ENCODE measurements around the gene ARL15.
A peak's percentile ranks its signal among the peaks of the same experiment; 100 is the strongest.

The ARL15 gene

DNA sequence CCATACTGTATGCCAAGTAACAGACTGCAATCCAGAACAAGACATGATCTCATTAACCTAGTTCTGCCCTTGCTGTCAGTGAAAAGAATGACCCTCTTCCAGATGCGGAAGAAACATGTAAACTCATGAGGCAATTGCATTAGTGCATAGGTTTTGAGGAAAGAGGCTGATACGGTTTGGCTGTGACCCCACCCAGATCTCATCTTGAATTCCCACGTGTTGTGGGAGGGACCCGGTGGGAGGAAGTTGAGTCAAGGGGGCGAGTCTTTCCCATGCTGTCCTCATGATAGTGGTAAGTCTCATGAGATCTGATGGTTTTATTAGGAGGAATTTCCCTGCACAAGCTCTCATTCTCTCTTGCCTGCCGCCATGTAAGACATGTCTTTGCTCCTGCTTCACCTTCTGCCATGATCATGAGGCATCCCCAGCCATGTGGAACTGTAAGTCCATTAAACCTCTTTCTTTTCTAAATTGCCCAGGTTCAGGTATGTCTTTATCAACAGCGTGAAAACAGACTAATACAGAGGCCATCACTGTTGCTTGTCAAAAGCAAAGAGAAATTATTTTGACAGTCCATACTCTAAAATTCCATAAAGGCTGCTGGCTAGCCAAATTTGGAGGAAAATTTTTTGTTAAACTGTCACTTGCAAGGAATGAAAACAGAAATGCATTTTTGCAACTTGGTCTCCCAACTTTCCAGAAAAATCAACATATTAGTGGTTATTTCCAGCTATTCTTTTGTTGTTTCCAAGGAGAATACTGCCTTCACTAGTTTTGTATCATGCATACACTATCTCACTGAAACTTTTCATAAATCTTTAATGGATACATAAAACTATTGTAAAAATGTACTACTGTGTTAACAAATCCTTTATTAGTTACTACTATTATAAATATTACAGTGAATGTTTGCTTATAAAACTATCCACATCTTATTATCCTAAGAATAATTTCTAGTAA is 3.2 kb upstream of the ARL15 start:
- H3K4me3 ChIP-seq (ENCODE audit: low read length) = no peak overlapping the region
- no peak for DNase-seq (ENCODE audit: low read depth)
- TF ChIP-seq, protein P1, sequence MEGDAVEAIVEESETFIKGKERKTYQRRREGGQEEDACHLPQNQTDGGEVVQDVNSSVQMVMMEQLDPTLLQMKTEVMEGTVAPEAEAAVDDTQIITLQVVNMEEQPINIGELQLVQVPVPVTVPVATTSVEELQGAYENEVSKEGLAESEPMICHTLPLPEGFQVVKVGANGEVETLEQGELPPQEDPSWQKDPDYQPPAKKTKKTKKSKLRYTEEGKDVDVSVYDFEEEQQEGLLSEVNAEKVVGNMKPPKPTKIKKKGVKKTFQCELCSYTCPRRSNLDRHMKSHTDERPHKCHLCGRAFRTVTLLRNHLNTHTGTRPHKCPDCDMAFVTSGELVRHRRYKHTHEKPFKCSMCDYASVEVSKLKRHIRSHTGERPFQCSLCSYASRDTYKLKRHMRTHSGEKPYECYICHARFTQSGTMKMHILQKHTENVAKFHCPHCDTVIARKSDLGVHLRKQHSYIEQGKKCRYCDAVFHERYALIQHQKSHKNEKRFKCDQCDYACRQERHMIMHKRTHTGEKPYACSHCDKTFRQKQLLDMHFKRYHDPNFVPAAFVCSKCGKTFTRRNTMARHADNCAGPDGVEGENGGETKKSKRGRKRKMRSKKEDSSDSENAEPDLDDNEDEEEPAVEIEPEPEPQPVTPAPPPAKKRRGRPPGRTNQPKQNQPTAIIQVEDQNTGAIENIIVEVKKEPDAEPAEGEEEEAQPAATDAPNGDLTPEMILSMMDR (IDR thresholded peaks at IDR 0.05; ENCODE audit: insufficient read depth, low read depth, low read length, missing control alignments) = no peak

DNA sequence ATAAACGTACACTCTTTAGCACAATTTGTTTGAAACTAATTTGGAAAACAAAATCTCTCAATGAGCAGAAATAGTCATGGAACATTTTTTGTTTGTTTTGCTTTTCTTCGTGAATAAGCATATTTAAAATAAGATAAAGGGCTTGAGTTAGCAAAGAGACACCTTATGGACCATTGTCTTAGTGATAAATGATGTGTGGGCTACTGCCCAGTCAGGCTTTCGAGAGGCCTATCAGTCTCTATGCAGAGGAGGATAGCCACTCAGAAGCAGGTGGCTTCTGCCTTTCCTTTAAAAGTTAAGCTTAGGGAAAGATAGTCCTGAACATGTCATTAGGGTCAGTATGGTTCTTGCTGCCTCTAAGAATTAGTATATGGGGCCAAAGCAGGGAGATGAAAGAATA is 2.1 kb upstream of the ARL15 start:
- DNase-seq (ENCODE audit: low read depth) = no peak
- TF ChIP-seq, protein P1 (IDR thresholded peaks at IDR 0.05; ENCODE audit: insufficient read depth, low read depth, low read length, missing control alignments) = no peak

DNA sequence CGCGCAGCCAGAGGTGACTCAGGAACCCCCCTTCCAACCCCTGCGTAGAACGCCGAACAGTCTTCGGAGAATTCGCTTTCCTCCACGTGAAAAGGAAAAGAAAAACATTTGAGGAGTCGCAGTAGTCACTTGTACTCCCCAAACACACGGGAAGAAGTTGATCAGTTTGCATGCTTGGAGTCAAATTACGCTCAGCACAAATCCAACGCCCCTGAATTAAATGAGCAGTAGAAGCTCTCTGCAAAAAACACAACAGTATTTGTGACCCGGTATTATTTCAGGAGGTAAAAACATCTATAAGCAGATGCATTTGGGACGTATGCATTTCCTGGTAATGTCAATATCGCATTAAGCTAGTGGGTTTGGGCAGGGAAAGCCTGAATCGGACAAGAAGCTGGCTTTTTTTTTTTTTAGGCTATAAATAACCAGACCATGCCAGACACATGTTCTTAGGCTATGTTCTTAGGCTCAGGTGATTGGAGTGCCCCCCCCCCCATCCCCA is 854 bp upstream of the ARL15 start:
- DNase-seq (ENCODE audit: low read depth) = peak; percentile 30
- H3K4me3 ChIP-seq (ENCODE audit: low read length) = peak overlapping the region; percentile 88
- TF ChIP-seq, protein P1 (IDR thresholded peaks at IDR 0.05; ENCODE audit: insufficient read depth, low read depth, low read length, missing control alignments) = no peak

More for the DNA sequence above, 2.1 kb upstream of the ARL15 start:
- H3K4me3 ChIP-seq (ENCODE audit: low read length) = no peak overlapping the region

- DNase-seq (ENCODE audit: low read depth) = peak; percentile 53
- TF ChIP-seq, protein P1 (IDR thresholded peaks at IDR 0.05; ENCODE audit: insufficient read depth, low read depth, low read length, missing control alignments) = no peak
Observed at GRCh38 chr5:54309691-54310432, 511 bp downstream of the ARL15 start.

DNA sequence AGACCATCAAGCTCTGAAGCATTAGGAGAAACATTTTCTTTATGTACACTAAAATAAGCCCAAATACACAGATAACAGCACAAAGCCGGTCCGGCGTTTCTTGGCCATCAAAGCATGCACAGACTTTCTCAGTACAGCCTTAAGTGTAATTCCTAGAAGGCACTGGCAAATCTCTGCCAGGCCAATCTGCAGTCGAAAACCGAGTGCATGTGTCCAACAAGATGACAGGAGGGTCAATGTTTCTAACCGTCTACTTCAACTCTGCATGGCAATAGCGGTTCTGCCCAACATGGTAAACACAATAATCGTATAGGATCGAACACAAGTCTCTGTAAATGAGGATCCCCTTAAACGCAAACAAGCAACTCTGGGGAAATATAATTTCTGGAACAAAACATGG is 1.1 kb downstream of the ARL15 start:
- peak; percentile 19 for DNase-seq (ENCODE audit: low read depth)
- H3K4me3 ChIP-seq (ENCODE audit: low read length) = peak overlapping the region; percentile 88
- TF ChIP-seq, protein P1 (IDR thresholded peaks at IDR 0.05; ENCODE audit: insufficient read depth, low read depth, low read length, missing control alignments) = no peak

More at GRCh38 chr5:54309691-54310432, 511 bp downstream of the ARL15 start:
- peak overlapping the region; percentile 88 for H3K4me3 ChIP-seq (ENCODE audit: low read length)

DNA sequence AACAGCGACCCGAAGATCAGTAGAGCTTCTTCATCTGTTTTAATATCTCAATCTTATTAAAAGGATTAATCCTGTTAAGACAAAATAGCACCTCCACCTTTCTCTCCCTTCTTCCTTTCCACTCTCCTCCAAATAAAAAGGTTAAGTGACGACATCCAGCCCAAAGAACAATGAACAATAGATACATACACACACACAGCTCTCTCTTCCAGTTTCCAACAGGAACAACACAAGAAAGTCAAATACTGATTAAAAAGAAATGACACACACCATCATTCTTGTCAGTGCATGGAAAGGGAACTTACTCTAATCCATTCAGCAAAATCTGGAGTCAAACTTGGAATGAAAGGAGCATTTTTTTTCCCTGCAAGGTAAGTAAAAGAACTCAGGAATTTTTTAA is 2.8 kb downstream of the ARL15 start:
- peak; percentile 8 for DNase-seq (ENCODE audit: low read depth)
- no peak overlapping the region for H3K4me3 ChIP-seq (ENCODE audit: low read length)

More for the DNA sequence above, 2.8 kb downstream of the ARL15 start:
- TF ChIP-seq, protein P1 (IDR thresholded peaks at IDR 0.05; ENCODE audit: insufficient read depth, low read depth, low read length, missing control alignments) = no peak
